IPS-15b (cell line): ENCODE measurements around the gene PSMD11.

Source experiments
- H3K27me3 ChIP-seq: one replicate; pipeline ENCODE4 v1.6.1; 2013; ENCODE audit warnings: low read length; ENCODE audit not compliant: control insufficient read depth, insufficient read depth
- H3K36me3 ChIP-seq: one replicate; pipeline ENCODE4 v1.6.1; 2013; ENCODE audit warnings: low read length; ENCODE audit not compliant: control insufficient read depth, insufficient read depth
- H3K4me1 ChIP-seq: one replicate; pipeline ENCODE4 v1.6.1; 2013; ENCODE audit warnings: mild to moderate bottlenecking, low read length; ENCODE audit not compliant: control insufficient read depth, insufficient read depth
- H3K4me3 ChIP-seq: one replicate; pipeline ENCODE4 v1.5.1; 2013; ENCODE audit warnings: low read depth, low read length
- H3K9ac ChIP-seq: one replicate; pipeline ENCODE4 v1.6.1; 2013; ENCODE audit warnings: low read depth, mild to moderate bottlenecking, low read length
- H3K9me3 ChIP-seq: one replicate; pipeline ENCODE4 v1.6.1; 2013; ENCODE audit warnings: mild to moderate bottlenecking, low read length; ENCODE audit not compliant: control insufficient read depth, insufficient read depth

PSMD11 gene

DNA sequence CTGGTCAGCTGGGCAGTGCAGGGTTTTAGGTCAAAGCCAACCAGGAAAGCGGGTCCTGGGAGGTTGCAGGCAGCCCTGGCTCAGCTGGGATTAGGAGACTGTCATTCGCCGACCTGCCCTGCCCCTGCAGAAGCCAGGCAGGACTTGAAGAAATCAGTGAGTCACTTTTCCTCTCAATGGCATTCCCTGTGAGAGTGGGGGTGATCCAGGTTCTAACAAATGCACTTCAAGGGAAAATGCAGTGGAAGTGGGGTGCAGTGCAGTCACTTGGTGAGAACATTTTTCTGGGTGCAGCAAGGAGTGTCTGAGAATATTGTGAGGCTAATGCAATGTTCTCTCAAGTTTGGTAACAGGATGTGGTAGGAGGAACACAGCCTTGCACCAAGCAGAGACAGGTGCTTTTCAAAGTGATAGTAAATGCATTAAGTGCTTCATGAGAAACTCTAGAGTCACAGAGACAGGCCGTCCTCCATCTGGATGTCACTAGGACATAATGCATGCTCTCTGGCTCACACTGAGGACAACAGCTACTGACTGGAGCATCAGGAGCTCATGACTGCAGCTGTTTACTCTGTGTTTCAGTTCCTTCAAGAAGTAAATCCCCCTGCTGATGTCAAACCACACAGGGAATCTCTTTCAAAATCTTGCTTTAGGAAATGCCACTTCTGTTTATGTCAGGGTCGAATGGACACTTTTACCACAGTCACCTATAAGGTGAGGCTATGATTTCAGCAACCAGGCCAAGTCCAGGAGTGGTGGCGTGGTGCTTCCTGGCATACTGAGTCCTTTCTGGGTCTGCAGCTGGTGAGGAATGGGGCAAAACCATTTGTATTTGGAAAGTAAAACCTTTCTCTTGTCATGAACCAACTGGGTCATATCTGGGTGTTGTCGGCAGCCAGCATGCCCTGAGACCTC is 59.2 kb downstream of the PSMD11 start:
- H3K36me3 ChIP-seq, result no peaks in the 10 kb centered on the region
- H3K4me1 ChIP-seq, result no peaks in the 10 kb centered on the region
- H3K4me3 ChIP-seq, result no peak overlapping the region
- H3K9ac ChIP-seq, result no peak overlapping the region
- no peaks in the 10 kb centered on the region for H3K27me3 ChIP-seq
- H3K9me3 ChIP-seq, result no peaks in the 10 kb centered on the region

GRCh38 chr17:32504166-32504990 is 60.1 kb downstream of the PSMD11 start:
- no peaks in the 10 kb centered on the region for H3K9me3 ChIP-seq
- no peaks in the 10 kb centered on the region for H3K4me1 ChIP-seq
- H3K36me3 ChIP-seq, result no peaks in the 10 kb centered on the region
- no peaks in the 10 kb centered on the region for H3K27me3 ChIP-seq
- H3K9ac ChIP-seq, result no peak overlapping the region
- H3K4me3 ChIP-seq, result no peak overlapping the region

GRCh38 chr17:32508926-32509325 is 64.6 kb downstream of the PSMD11 start:
- Histone ChIP-seq H3K4me1 (peaks cover 2% of the 10 kb centered on the region), H3K36me3 (no peaks in the 10 kb centered on the region), H3K27me3 (no peaks in the 10 kb centered on the region), H3K4me3 (no peak overlapping the region), H3K9me3 (no peaks in the 10 kb centered on the region), H3K9ac (no peak overlapping the region)

GRCh38 chr17:32510466-32510865 is 66.2 kb downstream of the PSMD11 start:
- no peaks in the 10 kb centered on the region for H3K9me3 ChIP-seq
- no peaks in the 10 kb centered on the region for H3K36me3 ChIP-seq
- no peak overlapping the region for H3K9ac ChIP-seq
- H3K27me3 ChIP-seq, result no peaks in the 10 kb centered on the region
- H3K4me1 ChIP-seq, result peaks cover 2% of the 10 kb centered on the region
- no peak overlapping the region for H3K4me3 ChIP-seq

GRCh38 chr17:32512328-32512727 is 68.0 kb downstream of the PSMD11 start:
- Histone ChIP-seq H3K36me3 (no peaks in the 10 kb centered on the region), H3K9me3 (no peaks in the 10 kb centered on the region), H3K27me3 (no peaks in the 10 kb centered on the region), H3K9ac (no peak overlapping the region), H3K4me1 (peaks cover 8% of the 10 kb centered on the region), H3K4me3 (no peak overlapping the region)

GRCh38 chr17:32513579-32513978 is 69.3 kb downstream of the PSMD11 start:
- no peak overlapping the region for H3K9ac ChIP-seq
- H3K4me1 ChIP-seq, result peaks cover 13% of the 10 kb centered on the region
- peaks cover 5% of the 10 kb centered on the region for H3K27me3 ChIP-seq
- no peaks in the 10 kb centered on the region for H3K9me3 ChIP-seq
- H3K36me3 ChIP-seq, result no peaks in the 10 kb centered on the region
- H3K4me3 ChIP-seq, result no peak overlapping the region

GRCh38 chr17:32514606-32515005 is 70.3 kb downstream of the PSMD11 start:
- peaks cover 15% of the 10 kb centered on the region for H3K4me1 ChIP-seq
- H3K36me3 ChIP-seq, result no peaks in the 10 kb centered on the region
- H3K4me3 ChIP-seq, result no peak overlapping the region
- H3K9me3 ChIP-seq, result no peaks in the 10 kb centered on the region
- H3K9ac ChIP-seq, result no peak overlapping the region
- peaks cover 5% of the 10 kb centered on the region for H3K27me3 ChIP-seq

GRCh38 chr17:32515677-32516383 is 71.5 kb downstream of the PSMD11 start:
- Histone ChIP-seq H3K4me1 (peaks cover 25% of the 10 kb centered on the region), H3K9me3 (no peaks in the 10 kb centered on the region), H3K4me3 (no peak overlapping the region), H3K27me3 (peaks cover 8% of the 10 kb centered on the region), H3K36me3 (no peaks in the 10 kb centered on the region), H3K9ac (no peak overlapping the region)

DNA sequence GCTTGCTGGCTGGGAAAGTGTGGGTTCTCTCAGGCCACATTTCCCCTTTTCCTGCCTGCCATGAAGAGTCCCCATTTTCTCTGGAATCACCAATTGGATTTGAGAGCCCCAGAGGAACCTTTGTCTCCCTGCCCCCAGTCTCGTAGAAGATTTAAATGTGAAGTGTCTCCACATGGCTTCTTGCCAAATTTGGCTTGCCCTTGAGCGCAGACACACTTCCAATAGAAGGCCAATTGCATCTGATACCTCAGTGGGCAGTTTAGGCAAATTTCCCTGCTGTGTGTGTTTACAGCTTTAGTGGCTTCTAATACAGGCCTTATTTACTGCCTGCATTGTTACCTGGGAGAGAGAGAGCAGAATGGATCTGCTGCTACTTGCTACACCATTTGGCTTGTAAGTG is 72.1 kb downstream of the PSMD11 start:
- peaks cover 30% of the 10 kb centered on the region for H3K4me1 ChIP-seq
- H3K9me3 ChIP-seq, result no peaks in the 10 kb centered on the region
- no peak overlapping the region for H3K9ac ChIP-seq
- no peaks in the 10 kb centered on the region for H3K36me3 ChIP-seq
- H3K27me3 ChIP-seq, result peaks cover 8% of the 10 kb centered on the region
- H3K4me3 ChIP-seq, result no peak overlapping the region

DNA sequence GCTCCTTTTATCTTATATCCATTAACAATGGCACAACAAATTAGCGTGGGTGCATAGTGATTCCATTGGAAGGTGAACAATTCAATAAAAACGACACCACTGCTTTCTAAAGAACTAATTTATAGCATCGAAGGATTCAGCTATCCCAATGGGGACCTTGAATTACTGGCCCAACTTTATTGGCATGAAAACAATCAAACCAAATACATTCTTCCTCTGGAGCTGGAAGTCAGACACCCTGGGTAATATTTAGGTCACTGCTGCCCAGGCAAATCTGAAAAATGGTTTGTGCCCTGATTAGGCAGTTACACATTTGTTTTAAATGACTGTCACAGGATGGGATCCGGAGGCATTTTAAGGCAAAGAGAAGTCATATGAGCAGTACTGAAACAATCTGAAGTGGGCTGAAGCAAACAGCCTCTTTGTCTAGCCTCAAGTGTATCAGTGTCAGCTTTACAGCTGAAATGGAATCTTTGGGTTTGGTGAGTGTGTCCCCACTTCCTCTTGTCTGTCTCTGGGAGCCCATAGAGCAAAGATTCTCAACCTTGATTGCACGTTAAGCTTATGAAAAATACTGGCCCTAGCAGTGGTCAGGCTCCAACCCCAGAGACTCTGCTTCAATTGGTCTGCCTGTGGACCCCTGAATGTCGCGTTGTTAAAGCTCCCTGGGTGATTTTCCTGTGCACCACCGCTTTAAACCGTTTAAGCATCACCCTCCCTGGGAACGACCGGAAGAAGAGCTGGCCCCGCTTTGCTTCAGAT is 72.8 kb downstream of the PSMD11 start:
- Histone ChIP-seq H3K4me1 (peaks cover 30% of the 10 kb centered on the region), H3K27me3 (peaks cover 8% of the 10 kb centered on the region), H3K9me3 (no peaks in the 10 kb centered on the region), H3K36me3 (no peaks in the 10 kb centered on the region), H3K9ac (no peak overlapping the region), H3K4me3 (no peak overlapping the region)

DNA sequence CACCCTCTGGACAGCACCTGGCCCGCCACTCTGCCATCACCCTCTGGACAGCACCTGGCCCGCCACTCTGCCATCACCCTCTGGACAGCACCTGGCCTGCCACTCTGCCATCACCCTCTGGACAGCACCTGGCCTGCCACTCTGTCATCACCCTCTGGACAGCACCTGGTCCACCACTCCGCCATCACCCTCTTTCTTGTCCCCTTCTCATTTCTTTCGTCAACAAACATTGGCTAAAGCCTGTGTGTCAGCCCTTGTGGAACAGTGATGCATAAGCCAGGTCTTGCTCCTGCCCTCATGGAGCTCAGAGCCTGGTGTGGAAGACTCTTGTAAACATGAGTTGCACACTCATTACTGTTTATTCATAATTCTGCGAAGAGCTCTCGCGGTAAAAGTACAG is 73.7 kb downstream of the PSMD11 start:
- Histone ChIP-seq H3K9ac (no peak overlapping the region), H3K4me1 (peaks cover 30% of the 10 kb centered on the region), H3K27me3 (peaks cover 8% of the 10 kb centered on the region), H3K36me3 (no peaks in the 10 kb centered on the region), H3K9me3 (no peaks in the 10 kb centered on the region), H3K4me3 (no peak overlapping the region)
